GM23338 (cell line): ENCODE results near the gene SERPINE2. TPM values are rescaled to one million over a fixed set of nuclear protein-coding genes. Genes with fewer than 3 reads are reported as not detected.

Experiments
- ATAC-seq: fragments of 200-7000 bp; cut with Tn5 transposase; 3 replicates; pipeline ENCODE4 v1.9.1; 2020
- DNase-seq: peaks from one replicate; pipeline ENCODE4 v3.0.0-alpha.2; 2015; ENCODE audit warnings: low spot score
- H2AFZ ChIP-seq: fragments of 200-600 bp; sonication (generic); 2 replicates; pipeline ENCODE4 v1.8.0; 2016; ENCODE audit warnings: antibody characterized with exemption, mild to moderate bottlenecking, moderate library complexity
- H3F3A ChIP-seq: fragments of 200-600 bp; sonication (generic); replicated peaks from 2 replicates; pipeline ENCODE4 v1.8.0; 2017; ENCODE audit warnings: antibody characterized with exemption, mixed run types, low read depth
- H3K27ac ChIP-seq: fragments of 200-600 bp; sonication (generic); 2 replicates; pipeline ENCODE4 v1.6.1; 2016; ENCODE audit warnings: low read depth
- H3K27me3 ChIP-seq: fragments of 200-600 bp; sonication (generic); 2 replicates; pipeline ENCODE4 v1.8.0; 2016; ENCODE audit warnings: mild to moderate bottlenecking, mixed run types, moderate library complexity; ENCODE audit not compliant: insufficient read depth
- H3K36me3 ChIP-seq: fragments of 200-600 bp; sonication (generic); 2 replicates; pipeline ENCODE4 v1.8.0; 2016; ENCODE audit warnings: mild to moderate bottlenecking; ENCODE audit not compliant: insufficient read depth
- H3K4me1 ChIP-seq: fragments of 200-600 bp; sonication (generic); 2 replicates; pipeline ENCODE4 v1.8.0; 2016; ENCODE audit warnings: mild to moderate bottlenecking, moderate library complexity; ENCODE audit not compliant: insufficient read depth
- H3K4me2 ChIP-seq: fragments of 200-600 bp; sonication (generic); 2 replicates; pipeline ENCODE4 v1.7.1; 2017; ENCODE audit warnings: mixed run types
- H3K4me3 ChIP-seq: fragments of 200-600 bp; sonication (generic); 2 replicates; pipeline ENCODE4 v1.6.1; 2016; ENCODE audit warnings: mixed run types
- H3K79me2 ChIP-seq: fragments of 200-600 bp; sonication (generic); replicated peaks from 2 replicates; pipeline ENCODE4 v1.8.0; 2017; ENCODE audit warnings: mild to moderate bottlenecking; ENCODE audit not compliant: insufficient read depth
- H3K9me2 ChIP-seq: fragments of 200-600 bp; sonication (generic); 2 replicates; pipeline ENCODE4 v1.8.0; 2017; ENCODE audit not compliant: insufficient read depth
- H4K20me1 ChIP-seq: fragments of 200-600 bp; sonication (generic); replicated peaks from 2 replicates; pipeline ENCODE4 v1.8.0; 2017; ENCODE audit warnings: mild to moderate bottlenecking; ENCODE audit not compliant: insufficient read depth
- H3K27ac Mint-ChIP-seq: 2 replicates; pipeline ENCODE4 v1.8.0; 2020; ENCODE audit warnings: inconsistent platforms, mild to moderate bottlenecking, moderate library complexity, mixed read lengths
- H3K27me3 Mint-ChIP-seq: 3 replicates; pipeline ENCODE4 v1.8.0; 2022; ENCODE audit warnings: low read depth, mild to moderate bottlenecking, moderate library complexity, mixed read lengths, inconsistent platforms; ENCODE audit not compliant: insufficient read depth, poor library complexity
- H3K36me3 Mint-ChIP-seq: 3 replicates; pipeline ENCODE4 v1.8.0; 2021; ENCODE audit warnings: low read depth, mild to moderate bottlenecking, inconsistent platforms, moderate library complexity, mixed read lengths
- H3K4me1 Mint-ChIP-seq: 3 replicates; pipeline ENCODE4 v1.8.0; 2020; ENCODE audit warnings: mild to moderate bottlenecking, inconsistent platforms, mixed read lengths
- H3K4me3 Mint-ChIP-seq: 3 replicates; pipeline ENCODE4 v1.8.0; 2021; ENCODE audit warnings: moderate library complexity, mild to moderate bottlenecking, inconsistent platforms, mixed read lengths
- H3K9me3 Mint-ChIP-seq: 3 replicates; pipeline ENCODE4 v1.8.0; 2020; ENCODE audit warnings: moderate library complexity, mild to moderate bottlenecking, inconsistent platforms, mixed read lengths
- CREB1 ChIP-seq: fragments of 250-450 bp; sonication (Bioruptor Pico); IDR thresholded peaks from 2 replicates; pipeline ENCODE4 v1.5.0; 2020; ENCODE audit warnings: low read depth, mild to moderate bottlenecking, moderate library complexity
- EZH2 ChIP-seq: fragments of 200-600 bp; sonication (generic); IDR thresholded peaks from one replicate; pipeline ENCODE4 v1.8.0; 2017; ENCODE audit warnings: antibody characterized with exemption, mild to moderate bottlenecking, low read depth; ENCODE audit not compliant: unreplicated experiment
- EZH2phosphoT487 ChIP-seq: fragments of 200-600 bp; sonication (generic); IDR thresholded peaks from one replicate; pipeline ENCODE4 v1.8.1; 2018; ENCODE audit warnings: antibody characterized with exemption; ENCODE audit not compliant: unreplicated experiment
- JUNB ChIP-seq: IDR thresholded peaks from one replicate; pipeline ENCODE4 v1.6.1; 2016; ENCODE audit warnings: antibody characterized with exemption; ENCODE audit not compliant: unreplicated experiment
- NANOG ChIP-seq: IDR thresholded peaks from 2 replicates; pipeline ENCODE4 v1.6.1; 2016; ENCODE audit warnings: antibody characterized with exemption, borderline replicate concordance
- POLR2AphosphoS5 ChIP-seq: IDR thresholded peaks from 2 replicates; pipeline ENCODE4 v1.6.1; 2016; ENCODE audit warnings: antibody characterized with exemption, low read depth
- STAT1 ChIP-seq: IDR thresholded peaks from one replicate; pipeline ENCODE4 v1.6.1; 2016; ENCODE audit warnings: antibody characterized with exemption; ENCODE audit not compliant: unreplicated experiment
- ZNF331 ChIP-seq: fragments of 250-450 bp; sonication (Bioruptor Pico); IDR thresholded peaks from 2 replicates; pipeline ENCODE4 v1.5.0; 2020; ENCODE audit warnings: low read depth, mild to moderate bottlenecking, moderate library complexity
- polyA plus RNA-seq: library from polyadenylated mRNA; unstranded; fragments of >200 nt; fragmentation: Nextera tagmentation; extraction: Ambion mirVana; gene quantifications from 2 replicates; pipeline ENCODE4 v1.2.1, GENCODE V29; 2016
- total RNA-seq: library from RNA; depleted of rRNA; stranded (reverse); fragments of >200 nt; shearing (Covaris generic); gene quantifications from 2 replicates; pipeline ENCODE4 v1.2.3, GENCODE V29; 2014
- TF ChIP-seq, protein P1 (sequence below): IDR thresholded peaks from one replicate; pipeline ENCODE4 v1.6.1; 2018; ENCODE audit warnings: antibody characterized with exemption; ENCODE audit not compliant: unreplicated experiment
- TF ChIP-seq, protein P2 (sequence below): fragments of 250-450 bp; sonication (Bioruptor Pico); IDR thresholded peaks from 2 replicates; pipeline ENCODE4 v1.5.0; 2020; ENCODE audit warnings: mild to moderate bottlenecking, moderate library complexity
- TF ChIP-seq, protein P3 (sequence below), 2 experiments: fragments of 200-600 bp in 1 of 2; sonication (generic) in 1 of 2; conservative IDR thresholded peaks; 2 replicates each; pipeline versions ENCODE4 v1.5.1 to v1.6.1; 2016 to 2017; ENCODE audit warnings: antibody characterized with exemption in 2 of 2, low read depth in 2 of 2, mild to moderate bottlenecking in 2 of 2, moderate library complexity in 1 of 2
- TF ChIP-seq, protein P4 (sequence below): IDR thresholded peaks from 2 replicates; pipeline ENCODE4 v1.6.1; 2016; ENCODE audit warnings: antibody characterized with exemption

SERPINE2 gene
- total and polyA plus RNA-seq, 2 experiments from 2014 or later = 38.6 to 44.2 TPM

DNA sequence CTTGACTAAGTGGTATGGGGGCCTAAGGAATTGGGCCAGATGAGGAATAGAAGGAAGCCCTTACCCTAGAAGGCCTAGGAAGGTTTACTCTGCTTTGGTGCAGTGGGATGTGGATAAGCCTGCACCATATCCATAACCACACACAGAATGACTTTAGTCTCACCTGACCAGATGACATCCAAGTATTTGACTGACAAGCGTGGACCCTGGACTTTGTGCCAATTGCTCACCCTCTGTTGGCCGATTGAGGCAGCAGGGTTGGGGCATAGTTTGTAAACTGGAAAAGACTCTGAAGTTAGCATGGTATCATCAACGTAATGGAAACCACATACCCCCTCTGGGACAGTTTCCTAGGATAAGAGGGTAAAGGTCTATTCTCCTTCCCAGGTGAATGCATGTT lies 36.5 kb upstream of the SERPINE2 start:
- Mint-ChIP-seq H3K36me3 (no peaks in the 10 kb centered on the region), H3K4me3 (no peak overlapping the region), H3K9me3 (peaks cover 2% of the 10 kb centered on the region; the same call in 2 of the 3 replicates), H3K27ac (no peak overlapping the region), H3K27me3 (peaks cover 2% of the 10 kb centered on the region), H3K4me1 (no peaks in the 10 kb centered on the region)
- Histone ChIP-seq H4K20me1 (no peaks in the 10 kb centered on the region), H3K79me2 (no peaks in the 10 kb centered on the region), H3K4me1 (no peaks in the 10 kb centered on the region), H3K27me3 (no peaks in the 10 kb centered on the region), H3K27ac (no peak overlapping the region), H3K36me3 (no peaks in the 10 kb centered on the region), H3K4me3 (no peak overlapping the region), H3K4me2 (no peak overlapping the region), H3F3A (no peaks in the 10 kb centered on the region), H2AFZ (no peak overlapping the region), H3K9me2 (peaks cover 18% of the 10 kb centered on the region)
- no peak for TF ChIP-seq EZH2
- no peak for TF ChIP-seq EZH2phosphoT487
- TF ChIP-seq CREB1 (CRISPR knock-in tag) = no peak
- no peak for TF ChIP-seq ZNF331 (CRISPR knock-in tag)
- TF ChIP-seq NANOG = no peak
- no peak for TF ChIP-seq STAT1
- TF ChIP-seq POLR2AphosphoS5 = no peak
- TF ChIP-seq JUNB = no peak
- TF ChIP-seq, protein P1, sequence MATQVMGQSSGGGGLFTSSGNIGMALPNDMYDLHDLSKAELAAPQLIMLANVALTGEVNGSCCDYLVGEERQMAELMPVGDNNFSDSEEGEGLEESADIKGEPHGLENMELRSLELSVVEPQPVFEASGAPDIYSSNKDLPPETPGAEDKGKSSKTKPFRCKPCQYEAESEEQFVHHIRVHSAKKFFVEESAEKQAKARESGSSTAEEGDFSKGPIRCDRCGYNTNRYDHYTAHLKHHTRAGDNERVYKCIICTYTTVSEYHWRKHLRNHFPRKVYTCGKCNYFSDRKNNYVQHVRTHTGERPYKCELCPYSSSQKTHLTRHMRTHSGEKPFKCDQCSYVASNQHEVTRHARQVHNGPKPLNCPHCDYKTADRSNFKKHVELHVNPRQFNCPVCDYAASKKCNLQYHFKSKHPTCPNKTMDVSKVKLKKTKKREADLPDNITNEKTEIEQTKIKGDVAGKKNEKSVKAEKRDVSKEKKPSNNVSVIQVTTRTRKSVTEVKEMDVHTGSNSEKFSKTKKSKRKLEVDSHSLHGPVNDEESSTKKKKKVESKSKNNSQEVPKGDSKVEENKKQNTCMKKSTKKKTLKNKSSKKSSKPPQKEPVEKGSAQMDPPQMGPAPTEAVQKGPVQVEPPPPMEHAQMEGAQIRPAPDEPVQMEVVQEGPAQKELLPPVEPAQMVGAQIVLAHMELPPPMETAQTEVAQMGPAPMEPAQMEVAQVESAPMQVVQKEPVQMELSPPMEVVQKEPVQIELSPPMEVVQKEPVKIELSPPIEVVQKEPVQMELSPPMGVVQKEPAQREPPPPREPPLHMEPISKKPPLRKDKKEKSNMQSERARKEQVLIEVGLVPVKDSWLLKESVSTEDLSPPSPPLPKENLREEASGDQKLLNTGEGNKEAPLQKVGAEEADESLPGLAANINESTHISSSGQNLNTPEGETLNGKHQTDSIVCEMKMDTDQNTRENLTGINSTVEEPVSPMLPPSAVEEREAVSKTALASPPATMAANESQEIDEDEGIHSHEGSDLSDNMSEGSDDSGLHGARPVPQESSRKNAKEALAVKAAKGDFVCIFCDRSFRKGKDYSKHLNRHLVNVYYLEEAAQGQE = no peak
- TF ChIP-seq, protein P2, sequence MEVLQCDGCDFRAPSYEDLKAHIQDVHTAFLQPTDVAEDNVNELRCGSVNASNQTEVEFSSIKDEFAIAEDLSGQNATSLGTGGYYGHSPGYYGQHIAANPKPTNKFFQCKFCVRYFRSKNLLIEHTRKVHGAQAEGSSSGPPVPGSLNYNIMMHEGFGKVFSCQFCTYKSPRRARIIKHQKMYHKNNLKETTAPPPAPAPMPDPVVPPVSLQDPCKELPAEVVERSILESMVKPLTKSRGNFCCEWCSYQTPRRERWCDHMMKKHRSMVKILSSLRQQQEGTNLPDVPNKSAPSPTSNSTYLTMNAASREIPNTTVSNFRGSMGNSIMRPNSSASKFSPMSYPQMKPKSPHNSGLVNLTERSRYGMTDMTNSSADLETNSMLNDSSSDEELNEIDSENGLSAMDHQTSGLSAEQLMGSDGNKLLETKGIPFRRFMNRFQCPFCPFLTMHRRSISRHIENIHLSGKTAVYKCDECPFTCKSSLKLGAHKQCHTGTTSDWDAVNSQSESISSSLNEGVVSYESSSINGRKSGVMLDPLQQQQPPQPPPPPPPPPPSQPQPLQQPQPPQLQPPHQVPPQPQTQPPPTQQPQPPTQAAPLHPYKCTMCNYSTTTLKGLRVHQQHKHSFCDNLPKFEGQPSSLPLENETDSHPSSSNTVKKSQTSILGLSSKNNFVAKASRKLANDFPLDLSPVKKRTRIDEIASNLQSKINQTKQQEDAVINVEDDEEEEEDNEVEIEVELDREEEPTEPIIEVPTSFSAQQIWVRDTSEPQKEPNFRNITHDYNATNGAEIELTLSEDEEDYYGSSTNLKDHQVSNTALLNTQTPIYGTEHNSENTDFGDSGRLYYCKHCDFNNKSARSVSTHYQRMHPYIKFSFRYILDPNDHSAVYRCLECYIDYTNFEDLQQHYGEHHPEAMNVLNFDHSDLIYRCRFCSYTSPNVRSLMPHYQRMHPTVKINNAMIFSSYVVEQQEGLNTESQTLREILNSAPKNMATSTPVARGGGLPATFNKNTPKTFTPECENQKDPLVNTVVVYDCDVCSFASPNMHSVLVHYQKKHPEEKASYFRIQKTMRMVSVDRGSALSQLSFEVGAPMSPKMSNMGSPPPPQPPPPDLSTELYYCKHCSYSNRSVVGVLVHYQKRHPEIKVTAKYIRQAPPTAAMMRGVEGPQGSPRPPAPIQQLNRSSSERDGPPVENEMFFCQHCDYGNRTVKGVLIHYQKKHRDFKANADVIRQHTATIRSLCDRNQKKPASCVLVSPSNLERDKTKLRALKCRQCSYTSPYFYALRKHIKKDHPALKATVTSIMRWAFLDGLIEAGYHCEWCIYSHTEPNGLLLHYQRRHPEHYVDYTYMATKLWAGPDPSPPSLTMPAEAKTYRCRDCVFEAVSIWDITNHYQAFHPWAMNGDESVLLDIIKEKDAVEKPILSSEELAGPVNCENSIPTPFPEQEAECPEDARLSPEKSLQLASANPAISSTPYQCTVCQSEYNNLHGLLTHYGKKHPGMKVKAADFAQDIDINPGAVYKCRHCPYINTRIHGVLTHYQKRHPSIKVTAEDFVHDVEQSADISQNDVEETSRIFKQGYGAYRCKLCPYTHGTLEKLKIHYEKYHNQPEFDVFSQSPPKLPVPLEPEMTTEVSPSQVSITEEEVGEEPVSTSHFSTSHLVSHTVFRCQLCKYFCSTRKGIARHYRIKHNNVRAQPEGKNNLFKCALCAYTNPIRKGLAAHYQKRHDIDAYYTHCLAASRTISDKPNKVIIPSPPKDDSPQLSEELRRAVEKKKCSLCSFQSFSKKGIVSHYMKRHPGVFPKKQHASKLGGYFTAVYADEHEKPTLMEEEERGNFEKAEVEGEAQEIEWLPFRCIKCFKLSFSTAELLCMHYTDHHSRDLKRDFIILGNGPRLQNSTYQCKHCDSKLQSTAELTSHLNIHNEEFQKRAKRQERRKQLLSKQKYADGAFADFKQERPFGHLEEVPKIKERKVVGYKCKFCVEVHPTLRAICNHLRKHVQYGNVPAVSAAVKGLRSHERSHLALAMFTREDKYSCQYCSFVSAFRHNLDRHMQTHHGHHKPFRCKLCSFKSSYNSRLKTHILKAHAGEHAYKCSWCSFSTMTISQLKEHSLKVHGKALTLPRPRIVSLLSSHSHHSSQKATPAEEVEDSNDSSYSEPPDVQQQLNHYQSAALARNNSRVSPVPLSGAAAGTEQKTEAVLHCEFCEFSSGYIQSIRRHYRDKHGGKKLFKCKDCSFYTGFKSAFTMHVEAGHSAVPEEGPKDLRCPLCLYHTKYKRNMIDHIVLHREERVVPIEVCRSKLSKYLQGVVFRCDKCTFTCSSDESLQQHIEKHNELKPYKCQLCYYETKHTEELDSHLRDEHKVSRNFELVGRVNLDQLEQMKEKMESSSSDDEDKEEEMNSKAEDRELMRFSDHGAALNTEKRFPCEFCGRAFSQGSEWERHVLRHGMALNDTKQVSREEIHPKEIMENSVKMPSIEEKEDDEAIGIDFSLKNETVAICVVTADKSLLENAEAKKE = no peak
- TF ChIP-seq, protein P3, sequence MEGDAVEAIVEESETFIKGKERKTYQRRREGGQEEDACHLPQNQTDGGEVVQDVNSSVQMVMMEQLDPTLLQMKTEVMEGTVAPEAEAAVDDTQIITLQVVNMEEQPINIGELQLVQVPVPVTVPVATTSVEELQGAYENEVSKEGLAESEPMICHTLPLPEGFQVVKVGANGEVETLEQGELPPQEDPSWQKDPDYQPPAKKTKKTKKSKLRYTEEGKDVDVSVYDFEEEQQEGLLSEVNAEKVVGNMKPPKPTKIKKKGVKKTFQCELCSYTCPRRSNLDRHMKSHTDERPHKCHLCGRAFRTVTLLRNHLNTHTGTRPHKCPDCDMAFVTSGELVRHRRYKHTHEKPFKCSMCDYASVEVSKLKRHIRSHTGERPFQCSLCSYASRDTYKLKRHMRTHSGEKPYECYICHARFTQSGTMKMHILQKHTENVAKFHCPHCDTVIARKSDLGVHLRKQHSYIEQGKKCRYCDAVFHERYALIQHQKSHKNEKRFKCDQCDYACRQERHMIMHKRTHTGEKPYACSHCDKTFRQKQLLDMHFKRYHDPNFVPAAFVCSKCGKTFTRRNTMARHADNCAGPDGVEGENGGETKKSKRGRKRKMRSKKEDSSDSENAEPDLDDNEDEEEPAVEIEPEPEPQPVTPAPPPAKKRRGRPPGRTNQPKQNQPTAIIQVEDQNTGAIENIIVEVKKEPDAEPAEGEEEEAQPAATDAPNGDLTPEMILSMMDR (conservative IDR thresholded peaks at IDR 0.05; ENCODE audit: low read depth in 2 of 2) = no peak
- TF ChIP-seq, protein P4, sequence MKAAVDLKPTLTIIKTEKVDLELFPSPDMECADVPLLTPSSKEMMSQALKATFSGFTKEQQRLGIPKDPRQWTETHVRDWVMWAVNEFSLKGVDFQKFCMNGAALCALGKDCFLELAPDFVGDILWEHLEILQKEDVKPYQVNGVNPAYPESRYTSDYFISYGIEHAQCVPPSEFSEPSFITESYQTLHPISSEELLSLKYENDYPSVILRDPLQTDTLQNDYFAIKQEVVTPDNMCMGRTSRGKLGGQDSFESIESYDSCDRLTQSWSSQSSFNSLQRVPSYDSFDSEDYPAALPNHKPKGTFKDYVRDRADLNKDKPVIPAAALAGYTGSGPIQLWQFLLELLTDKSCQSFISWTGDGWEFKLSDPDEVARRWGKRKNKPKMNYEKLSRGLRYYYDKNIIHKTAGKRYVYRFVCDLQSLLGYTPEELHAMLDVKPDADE = no peak
- no peak for DNase-seq
- ATAC-seq = no peak
